SK-N-SH treated with all-trans-retinoic acid at 6 μM for 48 hours (cell line): ENCODE data around the gene ASPN.

Source experiments
- ZFP3 ChIP-seq: fragments of 250-450 bp; sonication (Bioruptor Pico); IDR thresholded peaks from 2 replicates; pipeline ENCODE4 v1.5.0; 2020; ENCODE audit warnings: mild to moderate bottlenecking, moderate library complexity
- TF ChIP-seq, protein P1 (sequence below): fragments of 250-450 bp; sonication (Bioruptor Pico); IDR thresholded peaks from 2 replicates; pipeline ENCODE4 v1.8.0; 2021; ENCODE audit warnings: low read depth, mild to moderate bottlenecking, moderate library complexity, borderline replicate concordance

- TF ChIP-seq, protein P1, sequence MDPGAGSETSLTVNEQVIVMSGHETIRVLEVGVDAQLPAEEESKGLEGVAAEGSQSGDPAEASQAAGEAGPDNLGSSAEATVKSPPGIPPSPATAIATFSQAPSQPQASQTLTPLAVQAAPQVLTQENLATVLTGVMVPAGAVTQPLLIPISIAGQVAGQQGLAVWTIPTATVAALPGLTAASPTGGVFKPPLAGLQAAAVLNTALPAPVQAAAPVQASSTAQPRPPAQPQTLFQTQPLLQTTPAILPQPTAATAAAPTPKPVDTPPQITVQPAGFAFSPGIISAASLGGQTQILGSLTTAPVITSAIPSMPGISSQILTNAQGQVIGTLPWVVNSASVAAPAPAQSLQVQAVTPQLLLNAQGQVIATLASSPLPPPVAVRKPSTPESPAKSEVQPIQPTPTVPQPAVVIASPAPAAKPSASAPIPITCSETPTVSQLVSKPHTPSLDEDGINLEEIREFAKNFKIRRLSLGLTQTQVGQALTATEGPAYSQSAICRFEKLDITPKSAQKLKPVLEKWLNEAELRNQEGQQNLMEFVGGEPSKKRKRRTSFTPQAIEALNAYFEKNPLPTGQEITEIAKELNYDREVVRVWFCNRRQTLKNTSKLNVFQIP, result no peak
- no peak for TF ChIP-seq ZFP3 (CRISPR knock-in tag)
Measured at GRCh38 chr9:92408747-92409478, 73.4 kb downstream of the ASPN start.
